HCT116 (cell line): Measurements from ENCODE around the gene PDE9A.

ENCODE experiments used
- CTCF ChIP-seq, 3 experiments: fragments of 200-600 bp in 1 of 3; sonication (generic) in 1 of 3; IDR thresholded peaks in 2 of 3; conservative IDR thresholded peaks in 1 of 3; 2 replicates each; pipeline ENCODE4 v1.5.1; 2012 to 2017; ENCODE audit warnings: low read depth in 2 of 3, low read length in 2 of 3, antibody characterized with exemption in 1 of 3, borderline replicate concordance in 1 of 3, control low read depth in 1 of 3, mild to moderate bottlenecking in 1 of 3, mixed read lengths in 1 of 3, mixed run types in 1 of 3, moderate library complexity in 1 of 3; ENCODE audit not compliant: insufficient read depth in 1 of 3
- ELF1 ChIP-seq: IDR thresholded peaks from 2 replicates; pipeline ENCODE4 v1.6.1; 2012; ENCODE audit warnings: low read depth, borderline replicate concordance
- EZH2phosphoT487 ChIP-seq: fragments of 200-600 bp; IDR thresholded peaks from 2 replicates; pipeline ENCODE4 v1.6.1; 2018; ENCODE audit warnings: antibody characterized with exemption, borderline replicate concordance
- POLR2A ChIP-seq: IDR thresholded peaks from 2 replicates; pipeline ENCODE4 v1.7.0; 2011; ENCODE audit warnings: borderline replicate concordance; ENCODE audit not compliant: insufficient read depth, insufficient read length; ENCODE audit errors: extremely low read depth
- POLR2AphosphoS5 ChIP-seq: IDR thresholded peaks from 2 replicates; pipeline ENCODE4 v1.6.1; 2011; ENCODE audit warnings: mild to moderate bottlenecking, low read depth, low read length, moderate library complexity
- RAD21 ChIP-seq: IDR thresholded peaks from 2 replicates; pipeline ENCODE4 v1.6.1; 2012; ENCODE audit warnings: low read depth, mild to moderate bottlenecking
- ZBTB33 ChIP-seq: IDR thresholded peaks from 2 replicates; pipeline ENCODE4 v1.6.1; 2011; ENCODE audit warnings: mild to moderate bottlenecking, low read length, moderate library complexity; ENCODE audit not compliant: insufficient replicate concordance; ENCODE audit errors: extremely low read depth

DNA sequence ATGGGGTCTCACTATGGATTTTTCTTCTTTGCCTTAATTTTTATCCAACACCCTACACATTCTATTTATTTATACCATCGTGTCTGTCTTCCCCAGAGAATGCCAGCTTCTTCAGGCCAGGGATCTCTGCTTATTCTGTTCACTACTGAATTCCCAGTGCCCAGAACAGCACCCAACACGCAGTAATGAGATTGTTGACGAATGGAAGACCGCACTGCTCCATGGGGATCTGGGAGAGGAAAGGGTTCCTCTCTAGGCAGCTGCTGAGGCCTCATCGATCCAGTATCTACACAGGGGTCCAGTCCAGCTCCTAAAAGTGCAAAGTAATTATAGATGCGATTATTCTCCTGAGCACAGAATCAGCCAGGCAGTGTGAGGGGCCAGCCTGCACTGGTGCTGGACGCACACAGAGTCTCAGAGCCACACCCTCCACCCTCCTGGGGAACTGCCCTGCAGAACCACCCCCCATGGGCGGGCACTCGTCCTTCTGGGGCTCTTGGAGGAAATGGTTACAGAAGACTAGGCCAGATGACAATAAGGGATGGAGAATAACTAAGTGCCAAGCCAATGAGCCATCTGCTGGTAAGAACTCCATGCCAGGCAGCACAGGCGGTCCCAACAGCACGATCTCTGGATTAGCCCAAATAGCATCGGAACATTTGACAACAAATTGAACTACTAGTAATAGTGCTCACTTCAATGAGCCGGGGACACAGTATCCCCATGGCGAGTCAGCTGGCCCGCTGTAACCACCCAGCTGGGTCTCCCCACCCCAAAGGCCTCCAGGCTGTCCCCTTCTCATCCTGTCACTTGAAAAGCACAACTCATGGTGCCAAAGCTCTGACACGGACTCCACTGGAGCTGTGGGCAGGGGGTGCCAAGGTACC is 1.7 kb upstream of the PDE9A start:
- TF ChIP-seq CTCF (IDR thresholded peaks at IDR 0.05 in 2 of 3, conservative IDR thresholded peaks at IDR 0.05 in 1 of 3; ENCODE audit: borderline replicate concordance in 1 of 3, insufficient read depth in 1 of 3, low read depth in 2 of 3, low read length in 2 of 3) (no peak), POLR2AphosphoS5 (no peak), ZBTB33 (no peak), RAD21 (no peak), POLR2A (no peak), ELF1 (no peak), EZH2phosphoT487 (no peak)
